GM19455 (cell line): Measurements from ENCODE around the gene ANKRD13D.
"Not testable (repeated sequence)": the region's sequence is repeated elsewhere in the genome, so short reads cannot be mapped to it uniquely, and the experiment has no call there.

Experiments used
- ATAC-seq: cut with Tn5 transposase; IDR thresholded peaks from one replicate; pipeline ENCODE4 v1.9.1; 2021; ENCODE audit not compliant: unreplicated experiment

Gene ANKRD13D

DNA sequence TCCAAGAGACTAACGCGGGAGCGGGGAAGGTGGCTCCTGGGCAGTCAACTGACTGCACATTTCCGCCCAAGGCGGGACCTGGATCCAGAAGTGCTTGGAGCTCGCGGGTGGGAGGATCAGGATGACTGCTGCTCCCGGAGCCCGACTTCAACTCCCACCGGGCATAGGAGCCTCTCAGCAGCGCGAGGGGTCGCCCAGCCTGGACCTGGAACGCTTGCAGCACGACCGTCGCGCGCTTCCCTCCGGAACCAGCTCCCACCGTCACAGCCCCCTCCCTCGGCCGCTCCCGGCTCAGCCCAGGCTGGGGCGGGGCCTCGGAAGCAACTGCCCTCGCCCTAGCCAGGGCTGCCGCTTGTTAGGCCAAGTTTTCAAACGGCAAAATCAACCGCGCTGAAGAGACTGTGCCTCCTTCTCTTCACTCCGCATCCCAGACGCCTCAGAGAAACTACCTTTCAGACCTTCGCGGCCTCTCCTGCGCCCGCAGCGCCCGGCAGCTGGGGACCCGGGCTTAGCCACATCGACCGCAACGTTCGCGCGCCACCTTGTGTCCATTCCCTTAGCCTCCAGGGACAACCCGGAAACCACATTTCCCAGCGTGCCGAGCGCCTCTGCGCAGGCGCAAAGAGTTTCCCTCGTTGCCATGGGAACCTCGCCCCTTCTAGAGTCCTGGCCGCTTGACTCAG lies 28.2 kb downstream of the ANKRD13D start:
- ATAC-seq = peak; percentile 76

GRCh38 chr11:67317888-67318555 lies 28.9 kb downstream of the ANKRD13D start:
- ATAC-seq = peak; percentile 14

DNA sequence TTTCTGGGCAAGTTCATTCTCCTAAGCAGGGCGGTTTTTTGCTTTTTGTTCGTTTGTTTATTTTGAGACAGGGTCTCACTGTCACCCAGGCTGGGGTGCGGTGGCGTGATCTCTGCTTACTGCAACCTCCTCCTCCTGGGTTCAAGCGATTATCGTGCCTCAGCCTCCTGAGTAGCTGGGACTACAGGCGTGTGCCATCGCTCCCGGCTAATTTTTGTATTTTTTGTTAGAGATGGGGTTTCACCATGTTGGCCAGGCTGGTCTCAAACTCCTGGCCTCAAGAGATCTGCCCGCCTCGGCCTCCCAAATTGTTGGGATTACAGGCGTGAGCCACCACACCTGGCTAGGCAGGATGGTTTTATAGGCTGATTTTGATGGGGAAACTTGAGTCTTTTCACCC lies 29.8 kb downstream of the ANKRD13D start:
- not testable (repeated sequence) for ATAC-seq

GRCh38 chr11:67320011-67320410 lies 30.9 kb downstream of the ANKRD13D start:
- ATAC-seq = no peak

DNA sequence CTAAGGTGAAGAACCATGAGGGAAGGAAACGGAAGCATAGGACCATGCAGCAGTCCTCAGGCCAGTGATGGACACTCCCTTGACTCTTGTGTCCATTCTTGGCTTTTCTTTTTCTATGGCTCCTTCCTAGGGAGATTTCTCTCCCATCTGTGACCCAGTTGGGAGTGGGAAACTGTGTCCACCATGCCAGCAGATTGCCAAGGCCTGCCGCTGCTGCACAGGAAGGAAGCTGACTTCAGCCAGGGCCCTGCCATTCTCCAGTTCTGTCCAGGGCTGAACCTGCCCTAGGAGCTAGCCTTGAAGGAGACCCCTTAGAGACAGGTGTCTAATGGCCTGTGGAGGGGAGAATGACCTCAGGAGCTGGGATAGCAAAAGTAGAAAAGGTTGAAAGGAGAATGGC lies 31.6 kb downstream of the ANKRD13D start:
- no peak for ATAC-seq

DNA sequence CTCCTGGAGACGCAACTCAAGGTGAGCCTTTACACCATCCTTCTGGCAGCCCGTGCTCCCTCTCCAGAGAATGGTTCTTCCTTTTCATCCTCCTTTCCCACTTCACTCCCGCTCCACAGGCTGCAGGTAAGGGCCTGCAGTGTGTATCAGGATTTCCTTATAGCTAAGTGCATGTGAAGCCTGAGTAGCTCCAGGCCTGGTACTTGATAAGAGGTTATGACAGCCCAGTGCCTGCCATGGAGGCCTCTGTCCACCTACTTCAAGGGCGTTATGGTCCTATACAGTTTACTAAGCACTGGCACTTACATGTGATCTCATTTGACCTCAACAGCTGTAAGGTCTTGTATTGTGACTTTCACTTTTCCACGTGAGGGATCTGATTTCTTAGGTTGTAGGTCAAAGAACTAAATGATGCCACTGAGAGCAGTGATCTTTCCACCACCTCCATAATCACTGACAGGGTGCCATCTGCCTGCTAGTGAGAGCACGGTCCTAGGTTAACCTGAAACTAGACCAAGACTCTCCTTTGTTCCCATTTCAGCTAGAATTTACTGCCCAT lies 32.3 kb downstream of the ANKRD13D start:
- no peak for ATAC-seq

- no peak for ATAC-seq
Observed at GRCh38 chr11:67322049-67322448, 32.9 kb downstream of the ANKRD13D start.

- no peak for ATAC-seq
Observed at GRCh38 chr11:67323526-67323925, 34.4 kb downstream of the ANKRD13D start.

GRCh38 chr11:67332081-67332691 lies 43.1 kb downstream of the ANKRD13D start:
- no peak for ATAC-seq

DNA sequence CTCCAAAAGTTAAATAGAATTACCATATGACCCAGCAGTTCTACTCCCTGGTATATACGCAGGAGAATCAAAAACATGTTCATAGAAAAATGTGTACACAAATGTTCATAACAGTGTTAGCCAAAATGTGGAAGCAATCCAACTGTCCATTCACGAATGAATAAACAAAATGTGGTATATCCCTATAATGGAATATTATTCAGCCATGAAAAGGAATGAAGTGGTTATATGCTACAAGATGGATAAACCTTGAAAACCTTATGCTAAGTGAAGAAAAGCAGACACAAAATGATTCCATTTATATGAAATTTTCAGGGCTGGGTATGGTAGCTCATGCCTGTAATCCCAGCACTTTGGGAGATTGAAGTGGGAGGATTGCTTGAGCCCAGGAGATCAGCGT lies 48.2 kb downstream of the ANKRD13D start:
- ATAC-seq = no peak

- no peak for ATAC-seq
Observed at GRCh38 chr11:67344264-67344663, 55.2 kb downstream of the ANKRD13D start.

- ATAC-seq = no peak
Observed at GRCh38 chr11:67345247-67345919, 56.3 kb downstream of the ANKRD13D start.

DNA sequence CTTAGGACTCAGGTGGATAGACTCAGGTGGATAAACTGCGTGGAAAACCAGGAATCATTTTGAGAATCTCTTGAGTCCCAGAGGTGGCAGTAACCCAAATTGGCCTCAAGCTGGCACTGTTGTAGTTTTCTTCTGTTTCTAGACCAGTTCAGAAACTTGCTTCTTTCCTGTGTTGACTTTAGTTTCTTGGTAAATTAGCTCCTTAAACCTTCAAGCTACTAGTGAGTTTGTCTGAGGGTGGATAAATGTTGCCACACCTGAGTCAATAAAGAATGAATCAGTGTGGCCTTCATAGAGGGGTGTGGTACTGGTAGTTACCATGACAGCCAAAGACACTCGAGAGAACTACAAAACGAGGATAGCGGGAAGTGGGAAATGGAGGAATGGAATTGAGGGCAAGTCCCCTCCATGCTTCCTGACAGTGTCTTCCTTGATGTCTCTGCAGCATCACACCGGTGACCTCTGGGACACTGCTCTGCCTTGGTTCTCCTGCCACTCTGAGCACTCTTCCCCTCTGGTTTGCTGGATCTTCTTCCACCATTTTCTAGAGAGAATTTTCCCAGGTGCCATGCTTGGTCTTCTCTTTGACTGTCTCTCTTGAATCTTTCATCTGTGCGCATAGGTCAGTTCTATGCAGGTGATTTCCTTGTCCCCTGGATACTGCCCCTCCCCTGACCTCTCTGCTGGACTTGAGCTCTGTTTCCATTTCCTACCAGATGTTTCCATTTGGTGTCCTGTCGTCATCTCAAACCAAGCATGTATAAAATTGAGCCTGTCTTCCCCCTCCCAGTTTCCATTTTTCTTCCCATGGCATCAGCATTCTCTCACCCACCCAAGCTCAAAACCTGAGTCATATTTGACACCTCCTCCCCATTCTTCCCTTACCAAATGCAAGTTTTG lies 57.1 kb downstream of the ANKRD13D start:
- no peak for ATAC-seq

GRCh38 chr11:67347964-67348749 lies 59.1 kb downstream of the ANKRD13D start:
- ATAC-seq = no peak

DNA sequence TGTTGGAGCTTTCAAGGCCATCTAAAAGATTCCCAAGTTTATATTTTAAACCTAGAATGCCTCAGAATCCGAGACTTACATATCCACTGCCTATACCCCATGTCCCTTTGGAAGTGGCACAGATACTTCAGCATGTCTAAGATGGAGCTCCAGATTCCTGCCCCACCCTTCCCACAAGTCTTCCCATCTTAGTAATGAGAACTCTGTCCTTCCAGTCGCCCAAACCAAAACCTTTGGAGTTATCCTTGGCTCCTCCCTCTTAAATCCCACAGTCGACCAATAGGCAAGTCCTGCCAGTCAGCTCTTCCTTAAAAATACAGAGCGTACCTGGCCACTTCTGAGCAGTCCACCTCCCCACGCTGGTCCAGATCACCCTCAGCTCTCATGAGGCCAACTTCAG lies 59.9 kb downstream of the ANKRD13D start:
- no peak for ATAC-seq

DNA sequence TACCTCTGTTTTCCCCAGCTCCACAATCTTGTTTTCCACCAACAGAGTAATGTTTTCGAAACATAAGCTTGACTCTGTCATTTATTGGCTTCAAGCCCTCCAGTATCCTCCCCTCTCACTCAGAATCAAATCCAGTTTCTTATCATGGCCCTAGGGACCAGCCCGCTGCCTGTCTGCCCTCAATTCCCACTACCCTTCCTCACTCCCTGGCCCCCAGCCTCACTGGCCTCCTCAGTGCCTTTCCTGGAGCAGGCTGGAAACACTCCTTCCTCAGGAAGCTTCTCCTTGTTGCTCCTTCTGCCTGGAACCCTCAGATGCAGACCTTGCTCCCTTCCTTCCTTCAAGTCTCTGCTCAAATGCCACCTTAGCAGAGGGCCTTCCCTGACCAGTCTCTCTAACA lies 60.4 kb downstream of the ANKRD13D start:
- ATAC-seq = no peak

DNA sequence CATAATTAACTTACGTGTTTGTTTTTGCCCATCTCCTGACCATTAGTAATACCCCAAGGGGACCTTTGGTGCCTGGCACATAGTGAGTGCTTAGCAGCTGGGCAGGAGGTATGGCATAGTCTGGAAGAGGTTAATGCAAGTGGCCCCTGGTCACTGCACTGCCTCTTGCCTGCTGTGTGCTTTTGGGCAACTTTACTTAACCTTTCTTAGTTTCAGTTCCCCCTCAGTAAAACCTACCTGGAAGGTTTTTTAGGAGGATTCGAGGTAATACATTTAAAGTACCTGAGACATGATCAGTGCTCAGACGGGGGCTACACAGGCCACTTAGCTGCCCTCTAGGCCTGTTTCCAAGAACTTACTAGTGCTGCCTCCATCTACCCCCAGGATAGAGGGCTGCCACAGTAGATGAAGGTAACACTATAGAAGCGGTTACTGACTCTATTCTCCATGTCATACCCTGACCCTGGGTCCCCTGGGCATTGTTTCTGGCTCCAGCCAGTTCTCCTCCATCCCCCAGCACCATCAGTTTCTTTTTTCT lies 60.9 kb downstream of the ANKRD13D start:
- no peak for ATAC-seq

DNA sequence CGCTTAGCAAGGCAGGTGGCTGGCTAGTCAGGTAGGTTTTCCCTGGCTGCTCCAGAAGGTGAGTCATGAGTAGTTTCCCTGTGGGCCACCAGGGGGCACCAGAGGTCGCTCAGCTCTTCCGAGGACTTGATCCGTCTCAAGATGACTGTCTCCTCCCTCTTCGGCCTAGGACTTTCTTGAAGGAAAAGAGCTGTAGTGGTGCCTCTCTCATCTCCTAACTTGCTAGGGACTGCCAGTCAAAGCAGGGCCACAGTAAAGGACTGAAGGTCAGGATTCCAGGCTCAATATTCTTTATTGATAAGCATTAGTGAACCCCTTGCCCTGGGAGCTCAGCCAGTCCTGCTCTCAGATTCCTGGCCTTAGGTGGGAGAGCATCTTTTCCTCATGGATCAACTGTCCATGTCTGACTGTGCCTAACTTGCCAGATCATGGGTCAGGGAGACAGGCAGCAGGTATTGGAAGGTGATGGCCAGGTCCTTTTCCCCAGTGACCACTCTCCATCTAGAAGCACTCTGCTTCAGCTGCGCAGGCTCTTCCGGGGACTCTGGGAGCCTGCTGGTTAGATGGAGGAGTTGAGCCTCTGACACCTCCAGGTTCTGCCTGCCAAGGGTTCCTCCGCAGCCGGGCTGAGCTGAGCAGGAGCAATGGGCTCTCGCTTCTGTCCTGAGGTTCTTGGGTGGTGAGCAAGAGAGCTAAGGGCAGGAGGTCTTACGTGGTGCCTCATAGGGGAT lies 62.3 kb downstream of the ANKRD13D start:
- no peak for ATAC-seq
